ENCODE measurements around the gene PARD3B.

PARD3B gene

DNA sequence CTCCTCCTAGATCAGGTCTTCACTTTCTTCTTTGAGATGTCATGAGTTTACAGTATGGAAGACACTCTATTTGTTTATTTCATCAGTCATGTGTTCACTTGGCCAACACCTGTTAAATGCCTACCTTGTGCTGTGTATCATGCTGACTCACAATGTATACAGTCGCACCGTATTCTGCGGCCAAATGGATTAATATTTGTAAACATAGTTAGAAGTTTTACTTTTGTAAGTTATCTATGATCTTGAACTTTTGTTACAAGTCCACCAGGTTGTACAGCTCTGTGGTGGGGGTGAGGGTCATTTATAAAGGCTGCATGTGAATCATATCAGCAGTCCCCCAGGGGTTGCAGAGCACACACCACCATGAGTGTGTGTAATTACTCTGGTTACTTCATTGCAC, 728.4 kb downstream of the PARD3B start:
- no peak overlapping the region for H3K9ac ChIP-seq (ENCODE audit: insufficient read length, low read depth)
- DNase-seq (ENCODE audit: low read depth, low spot score): no peak
- TF ChIP-seq SUZ12 (IDR thresholded peaks at IDR 0.05; ENCODE audit: extremely low read depth, insufficient read depth, insufficient read length): no peak
- TF ChIP-seq YY1 (IDR thresholded peaks at IDR 0.05; ENCODE audit: insufficient read depth, insufficient read length): no peak
- no peak for TF ChIP-seq ZNF274 (IDR thresholded peaks at IDR 0.05; ENCODE audit: low read depth, low read length)
- no peaks in the 10 kb centered on the region for H3K4me1 ChIP-seq (ENCODE audit: insufficient read depth, insufficient read length)
- H3K9me3 ChIP-seq (ENCODE audit: insufficient read depth, low read length): no peaks in the 10 kb centered on the region
- no peaks in the 10 kb centered on the region for H3K36me3 ChIP-seq (ENCODE audit: insufficient read depth, insufficient read length, low read length)
- no peak overlapping the region for H3K4me3 ChIP-seq (ENCODE audit: insufficient read length, low read depth)
- no peaks in the 10 kb centered on the region for H3K27me3 ChIP-seq (ENCODE audit: insufficient read depth, insufficient read length)

DNA sequence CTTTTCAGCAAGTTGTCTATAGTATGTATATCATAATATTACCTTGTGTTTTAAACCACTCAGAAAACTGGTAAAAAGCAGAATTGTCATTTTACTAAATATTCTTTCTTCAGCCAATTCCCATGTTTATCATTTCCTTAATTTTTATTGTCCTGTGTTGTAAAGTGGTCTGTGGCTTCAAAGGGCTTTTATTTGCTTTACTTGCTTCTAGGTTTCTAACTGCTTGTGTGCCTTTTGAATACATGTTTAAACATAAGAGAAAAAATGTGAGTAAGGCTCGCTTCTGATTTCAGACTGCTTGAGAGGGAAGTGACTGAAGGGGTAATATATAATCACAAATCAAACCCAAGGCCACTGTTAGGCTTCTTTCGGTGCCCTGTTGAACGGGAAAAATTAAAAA, 729.5 kb downstream of the PARD3B start:
- H3K9ac ChIP-seq (ENCODE audit: insufficient read length, low read depth): no peak overlapping the region
- TF ChIP-seq YY1 (IDR thresholded peaks at IDR 0.05; ENCODE audit: insufficient read depth, insufficient read length): no peak
- TF ChIP-seq SUZ12 (IDR thresholded peaks at IDR 0.05; ENCODE audit: extremely low read depth, insufficient read depth, insufficient read length): no peak
- TF ChIP-seq ZNF274 (IDR thresholded peaks at IDR 0.05; ENCODE audit: low read depth, low read length): no peak
- H3K4me1 ChIP-seq (ENCODE audit: insufficient read depth, insufficient read length): no peaks in the 10 kb centered on the region
- H3K27me3 ChIP-seq (ENCODE audit: insufficient read depth, insufficient read length): no peaks in the 10 kb centered on the region
- no peaks in the 10 kb centered on the region for H3K36me3 ChIP-seq (ENCODE audit: insufficient read depth, insufficient read length, low read length)
- H3K9me3 ChIP-seq (ENCODE audit: insufficient read depth, low read length): no peaks in the 10 kb centered on the region
- DNase-seq (ENCODE audit: low read depth, low spot score): no peak
- H3K4me3 ChIP-seq (ENCODE audit: insufficient read length, low read depth): no peak overlapping the region

DNA sequence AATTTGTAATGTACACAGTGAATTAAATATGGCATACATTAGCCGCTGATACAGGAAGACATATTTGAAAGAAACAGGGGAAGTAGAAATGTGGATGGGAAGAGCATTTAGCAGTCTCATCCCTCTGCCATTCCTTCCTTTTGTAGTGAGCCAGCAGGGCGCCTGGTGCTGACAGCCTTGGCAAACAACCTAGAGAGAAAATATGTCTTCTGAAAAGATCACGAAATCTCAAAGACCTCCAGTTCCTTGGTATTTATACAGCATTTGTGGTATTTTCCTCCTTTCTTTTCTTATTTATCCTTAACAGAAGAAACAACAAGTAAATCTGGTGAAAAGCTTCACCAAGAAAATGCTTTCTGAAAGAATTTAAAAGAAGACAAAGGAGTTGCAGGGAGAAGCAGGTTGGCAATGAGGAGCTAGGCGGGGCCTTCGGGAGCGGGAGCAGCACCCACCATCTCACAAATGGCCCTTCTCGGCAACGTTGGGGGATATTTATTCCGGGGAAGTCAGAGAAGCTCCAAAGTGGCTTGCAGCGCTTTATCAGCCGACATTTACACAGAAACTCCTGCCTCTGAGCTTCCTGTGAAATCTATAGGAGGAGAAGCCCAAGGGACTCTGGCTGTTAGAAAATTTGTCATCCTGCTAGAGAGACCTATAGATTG, 731.0 kb downstream of the PARD3B start:
- DNase-seq (ENCODE audit: low read depth, low spot score): peak; percentile 57

DNA sequence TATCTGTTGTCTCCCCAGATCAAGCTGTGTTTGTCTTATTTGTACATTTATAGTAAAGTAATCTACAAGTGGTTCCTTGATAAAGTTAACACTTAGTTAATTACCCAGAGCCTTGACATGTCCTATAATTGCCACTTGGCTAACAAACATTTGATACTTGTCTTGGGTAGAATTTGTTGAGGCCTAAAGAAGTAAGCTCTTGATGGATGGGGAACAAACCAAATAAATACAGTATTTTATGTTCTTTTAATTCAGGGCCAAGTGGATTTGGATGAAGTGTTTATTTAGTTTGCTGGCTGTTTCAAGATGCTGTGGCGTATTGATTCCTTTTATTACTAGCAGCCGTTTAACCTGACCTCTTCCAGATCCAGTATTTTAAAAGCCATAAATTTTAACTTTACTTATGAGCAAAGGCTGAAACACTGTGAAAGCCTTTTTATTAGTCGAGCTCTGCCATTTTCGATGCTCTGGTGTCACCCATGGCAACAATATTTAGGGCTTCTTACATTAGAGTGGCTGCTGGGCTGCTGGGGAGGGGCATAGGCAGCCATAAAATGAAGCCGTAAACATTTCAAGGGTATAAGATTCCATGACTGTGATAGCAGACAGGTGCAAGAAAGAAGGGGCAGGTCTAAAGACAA, 735.4 kb downstream of the PARD3B start:
- no peaks in the 10 kb centered on the region for H3K4me1 ChIP-seq (ENCODE audit: insufficient read depth, insufficient read length)
- H3K27me3 ChIP-seq (ENCODE audit: insufficient read depth, insufficient read length): no peaks in the 10 kb centered on the region
- H3K9ac ChIP-seq (ENCODE audit: insufficient read length, low read depth): no peak overlapping the region
- no peaks in the 10 kb centered on the region for H3K9me3 ChIP-seq (ENCODE audit: insufficient read depth, low read length)
- H3K36me3 ChIP-seq (ENCODE audit: insufficient read depth, insufficient read length, low read length): no peaks in the 10 kb centered on the region
- DNase-seq (ENCODE audit: low read depth, low spot score): no peak
- no peak overlapping the region for H3K4me3 ChIP-seq (ENCODE audit: insufficient read length, low read depth)
- TF ChIP-seq SUZ12 (IDR thresholded peaks at IDR 0.05; ENCODE audit: extremely low read depth, insufficient read depth, insufficient read length) (no peak), ZNF274 (IDR thresholded peaks at IDR 0.05; ENCODE audit: low read depth, low read length) (no peak), YY1 (IDR thresholded peaks at IDR 0.05; ENCODE audit: insufficient read depth, insufficient read length) (no peak)

More for the DNA sequence above, 731.0 kb downstream of the PARD3B start:
- no peaks in the 10 kb centered on the region for H3K9me3 ChIP-seq (ENCODE audit: insufficient read depth, low read length)
- no peak overlapping the region for H3K4me3 ChIP-seq (ENCODE audit: insufficient read length, low read depth)
- H3K9ac ChIP-seq (ENCODE audit: insufficient read length, low read depth): no peak overlapping the region
- no peaks in the 10 kb centered on the region for H3K27me3 ChIP-seq (ENCODE audit: insufficient read depth, insufficient read length)
- H3K4me1 ChIP-seq (ENCODE audit: insufficient read depth, insufficient read length): no peaks in the 10 kb centered on the region
- no peaks in the 10 kb centered on the region for H3K36me3 ChIP-seq (ENCODE audit: insufficient read depth, insufficient read length, low read length)
- TF ChIP-seq YY1 (IDR thresholded peaks at IDR 0.05; ENCODE audit: insufficient read depth, insufficient read length): no peak
- no peak for TF ChIP-seq ZNF274 (IDR thresholded peaks at IDR 0.05; ENCODE audit: low read depth, low read length)
- TF ChIP-seq SUZ12 (IDR thresholded peaks at IDR 0.05; ENCODE audit: extremely low read depth, insufficient read depth, insufficient read length): no peak

DNA sequence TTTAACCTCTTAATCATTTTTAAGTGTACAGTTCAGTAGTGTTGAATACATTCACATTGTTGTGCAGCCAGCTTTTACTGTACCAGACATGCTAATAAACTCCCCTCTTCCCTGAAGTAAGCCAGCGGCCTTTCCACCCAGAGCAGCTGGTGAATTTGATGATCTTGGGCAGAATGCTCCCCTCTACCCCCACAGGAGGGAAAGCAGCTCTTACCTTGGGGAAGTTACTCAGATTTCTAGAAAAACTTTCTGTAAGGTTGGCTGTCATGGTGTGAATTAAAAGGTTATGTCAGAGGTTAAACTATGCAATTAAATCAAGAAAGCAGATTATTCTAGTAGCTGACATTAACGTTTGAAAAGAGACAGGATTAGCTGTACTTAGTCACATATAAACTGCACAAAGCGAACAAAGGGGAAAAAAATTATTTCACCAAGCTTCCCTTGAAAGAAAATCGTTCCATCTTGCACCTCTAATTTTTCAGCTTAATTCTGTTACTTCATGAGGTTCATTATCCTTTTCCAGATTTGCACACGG, 738.5 kb downstream of the PARD3B start:
- no peaks in the 10 kb centered on the region for H3K9me3 ChIP-seq (ENCODE audit: insufficient read depth, low read length)
- no peak for DNase-seq (ENCODE audit: low read depth, low spot score)
- H3K27me3 ChIP-seq (ENCODE audit: insufficient read depth, insufficient read length): no peaks in the 10 kb centered on the region
- no peak overlapping the region for H3K9ac ChIP-seq (ENCODE audit: insufficient read length, low read depth)
- H3K36me3 ChIP-seq (ENCODE audit: insufficient read depth, insufficient read length, low read length): no peaks in the 10 kb centered on the region
- H3K4me1 ChIP-seq (ENCODE audit: insufficient read depth, insufficient read length): no peaks in the 10 kb centered on the region
- no peak overlapping the region for H3K4me3 ChIP-seq (ENCODE audit: insufficient read length, low read depth)
- TF ChIP-seq YY1 (IDR thresholded peaks at IDR 0.05; ENCODE audit: insufficient read depth, insufficient read length): no peak
- no peak for TF ChIP-seq SUZ12 (IDR thresholded peaks at IDR 0.05; ENCODE audit: extremely low read depth, insufficient read depth, insufficient read length)
- TF ChIP-seq ZNF274 (IDR thresholded peaks at IDR 0.05; ENCODE audit: low read depth, low read length): no peak

DNA sequence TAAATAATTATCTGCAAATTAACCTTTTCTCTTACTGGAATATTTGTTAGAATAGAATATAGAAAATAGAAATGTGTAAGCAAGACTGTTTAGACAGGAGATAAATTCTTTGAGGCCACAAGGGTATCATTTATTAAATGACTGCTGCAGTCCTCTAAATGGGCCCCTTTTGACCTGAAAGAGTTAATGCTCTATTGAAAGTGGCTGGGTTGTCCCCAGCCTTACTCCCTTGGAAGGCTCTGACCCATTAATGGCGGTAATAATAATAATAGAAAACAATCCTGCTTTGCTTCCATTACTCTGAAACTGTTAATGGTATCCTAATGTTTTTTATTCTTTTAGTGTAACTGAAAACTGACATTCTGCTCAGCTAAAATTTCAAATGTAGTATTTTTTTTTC, 739.1 kb downstream of the PARD3B start:
- no peak overlapping the region for H3K4me3 ChIP-seq (ENCODE audit: insufficient read length, low read depth)
- no peaks in the 10 kb centered on the region for H3K9me3 ChIP-seq (ENCODE audit: insufficient read depth, low read length)
- H3K9ac ChIP-seq (ENCODE audit: insufficient read length, low read depth): no peak overlapping the region
- DNase-seq (ENCODE audit: low read depth, low spot score): no peak
- H3K4me1 ChIP-seq (ENCODE audit: insufficient read depth, insufficient read length): no peaks in the 10 kb centered on the region
- H3K27me3 ChIP-seq (ENCODE audit: insufficient read depth, insufficient read length): no peaks in the 10 kb centered on the region
- no peaks in the 10 kb centered on the region for H3K36me3 ChIP-seq (ENCODE audit: insufficient read depth, insufficient read length, low read length)
- TF ChIP-seq ZNF274 (IDR thresholded peaks at IDR 0.05; ENCODE audit: low read depth, low read length) (no peak), YY1 (IDR thresholded peaks at IDR 0.05; ENCODE audit: insufficient read depth, insufficient read length) (no peak), SUZ12 (IDR thresholded peaks at IDR 0.05; ENCODE audit: extremely low read depth, insufficient read depth, insufficient read length) (no peak)

DNA sequence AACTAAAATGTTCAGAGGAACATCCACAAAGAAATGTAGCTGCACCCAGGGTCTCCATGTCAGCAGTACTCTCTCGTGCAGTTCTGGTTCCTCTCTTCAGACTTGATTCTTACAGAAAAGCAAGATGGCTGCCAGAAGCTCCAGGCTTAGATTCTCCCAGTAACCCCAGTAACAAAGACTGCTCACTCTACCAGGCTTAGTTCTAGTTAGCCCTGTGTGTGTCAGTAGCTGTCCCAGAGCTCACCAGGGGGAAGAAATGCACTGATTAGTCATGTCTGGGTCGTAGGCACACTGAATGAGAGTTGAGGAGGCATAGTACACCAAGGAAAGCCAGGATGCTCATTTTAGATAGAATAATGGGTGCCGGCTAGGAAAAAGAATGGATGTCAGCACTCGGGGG, 742.0 kb downstream of the PARD3B start:
- no peaks in the 10 kb centered on the region for H3K36me3 ChIP-seq (ENCODE audit: insufficient read depth, insufficient read length, low read length)
- TF ChIP-seq YY1 (IDR thresholded peaks at IDR 0.05; ENCODE audit: insufficient read depth, insufficient read length): no peak
- TF ChIP-seq ZNF274 (IDR thresholded peaks at IDR 0.05; ENCODE audit: low read depth, low read length): no peak
- TF ChIP-seq SUZ12 (IDR thresholded peaks at IDR 0.05; ENCODE audit: extremely low read depth, insufficient read depth, insufficient read length): no peak
- H3K27me3 ChIP-seq (ENCODE audit: insufficient read depth, insufficient read length): no peaks in the 10 kb centered on the region
- no peaks in the 10 kb centered on the region for H3K4me1 ChIP-seq (ENCODE audit: insufficient read depth, insufficient read length)
- no peak overlapping the region for H3K9ac ChIP-seq (ENCODE audit: insufficient read length, low read depth)
- H3K9me3 ChIP-seq (ENCODE audit: insufficient read depth, low read length): no peaks in the 10 kb centered on the region; the same call in 1 of the 2 replicates
- H3K4me3 ChIP-seq (ENCODE audit: insufficient read length, low read depth): no peak overlapping the region
- no peak for DNase-seq (ENCODE audit: low read depth, low spot score)

Data from NT2/D1 (cell line).